ENCODE data around the gene PRKAG3. TPM values are rescaled to one million over a fixed set of nuclear protein-coding genes. Genes with fewer than 3 reads are reported as not detected.

The PRKAG3 gene
- total RNA-seq, 4 donors from 2014 or later: not detected

GRCh38 chr2:218832081-218832480, 478 bp upstream of the PRKAG3 start:
- Histone ChIP-seq H3K9me3 (peaks cover 0 to 3% (median under 1%) of the 10 kb centered on the region in 4 donors), H3K4me1 (peaks cover 0 to 31% (median 14%) of the 10 kb centered on the region in 4 donors), H3K4me3 (no peak overlapping the region), H3K27ac (replicated peaks in 1 of 4) (peak overlapping the region in 3 of 4 donors; percentile 47 to 57 (median 55)), H3K36me3 (no peaks in the 10 kb centered on the region), H3K27me3 (peaks cover 0 to 80% (median 0%) of the 10 kb centered on the region in 4 donors)
- no peak for TF ChIP-seq POLR2AphosphoS5 (IDR thresholded peaks at IDR 0.05)
- TF ChIP-seq CTCF (IDR thresholded peaks at IDR 0.05): no peak
- no peak for TF ChIP-seq POLR2A (IDR thresholded peaks at IDR 0.05; ENCODE audit: low read depth)
- 74% methylated on average over 3 of the region's 3 CpGs for WGBS
- intact Hi-C loops (cut with DNase I): no loop called here
- no peak for DNase-seq (ENCODE audit: extremely low spot score)

- Histone ChIP-seq H3K36me3 (no peaks in the 10 kb centered on the region), H3K4me1 (peaks cover 0 to 31% (median 14%) of the 10 kb centered on the region in 4 donors), H3K9me3 (no peaks in the 10 kb centered on the region), H3K27me3 (peaks cover 0 to 72% (median 0%) of the 10 kb centered on the region in 4 donors), H3K27ac (replicated peaks in 1 of 4) (no peak overlapping the region), H3K4me3 (no peak overlapping the region)
- DNase-seq (ENCODE audit: extremely low spot score): no peak
- TF ChIP-seq CTCF (IDR thresholded peaks at IDR 0.05) (no peak), POLR2A (IDR thresholded peaks at IDR 0.05; ENCODE audit: low read depth) (no peak), POLR2AphosphoS5 (IDR thresholded peaks at IDR 0.05) (no peak), EP300 (IDR thresholded peaks at IDR 0.05) (no peak)
- WGBS: 63% methylated on average over 3 of the region's 3 CpGs
- intact Hi-C loops (cut with DNase I): no loop called here
Observed at GRCh38 chr2:218830526-218831306, 887 bp downstream of the PRKAG3 start.

- intact Hi-C loops (cut with DNase I): no loop called here
- DNase-seq (ENCODE audit: extremely low spot score): peak; percentile 92
- Histone ChIP-seq H3K9me3 (no peaks in the 10 kb centered on the region), H3K36me3 (no peaks in the 10 kb centered on the region), H3K27ac (replicated peaks in 1 of 4) (no peak overlapping the region), H3K4me3 (no peak overlapping the region), H3K27me3 (peaks cover 0 to 65% (median 0%) of the 10 kb centered on the region in 4 donors), H3K4me1 (peaks cover 0 to 31% (median 14%) of the 10 kb centered on the region in 4 donors)
- TF ChIP-seq EP300 (IDR thresholded peaks at IDR 0.05) (no peak), POLR2A (IDR thresholded peaks at IDR 0.05; ENCODE audit: low read depth) (no peak), POLR2AphosphoS5 (IDR thresholded peaks at IDR 0.05) (no peak), CTCF (IDR thresholded peaks at IDR 0.05) (no peak)
- WGBS: 78% methylated on average over 15 of the region's 17 CpGs
Observed at GRCh38 chr2:218829868-218830451, 1.6 kb downstream of the PRKAG3 start.

- 89% methylated on average over 4 of the region's 4 CpGs for WGBS
- no peaks in the 10 kb centered on the region for H3K9me3 ChIP-seq
- no peak for DNase-seq (ENCODE audit: extremely low spot score)
- peaks cover 0 to 28% (median 14%) of the 10 kb centered on the region in 4 donors for H3K4me1 ChIP-seq
- intact Hi-C loops (cut with DNase I): no loop called here
- TF ChIP-seq POLR2A (IDR thresholded peaks at IDR 0.05; ENCODE audit: low read depth): no peak
- TF ChIP-seq EP300 (IDR thresholded peaks at IDR 0.05): no peak
- TF ChIP-seq CTCF (IDR thresholded peaks at IDR 0.05): no peak
- no peak for TF ChIP-seq POLR2AphosphoS5 (IDR thresholded peaks at IDR 0.05)
- H3K27me3 ChIP-seq: peaks cover 0 to 50% (median 0%) of the 10 kb centered on the region in 4 donors
- no peaks in the 10 kb centered on the region for H3K36me3 ChIP-seq
- H3K27ac ChIP-seq (replicated peaks in 1 of 4): no peak overlapping the region
- H3K4me3 ChIP-seq: no peak overlapping the region
Observed at GRCh38 chr2:218828477-218828778, 3.2 kb downstream of the PRKAG3 start.
